Measurements from ENCODE around the gene DPAGT1.
"Not testable (repeated sequence)": the region's sequence is repeated elsewhere in the genome, so short reads cannot be mapped to it uniquely, and the experiment has no call there.

The DPAGT1 gene

DNA sequence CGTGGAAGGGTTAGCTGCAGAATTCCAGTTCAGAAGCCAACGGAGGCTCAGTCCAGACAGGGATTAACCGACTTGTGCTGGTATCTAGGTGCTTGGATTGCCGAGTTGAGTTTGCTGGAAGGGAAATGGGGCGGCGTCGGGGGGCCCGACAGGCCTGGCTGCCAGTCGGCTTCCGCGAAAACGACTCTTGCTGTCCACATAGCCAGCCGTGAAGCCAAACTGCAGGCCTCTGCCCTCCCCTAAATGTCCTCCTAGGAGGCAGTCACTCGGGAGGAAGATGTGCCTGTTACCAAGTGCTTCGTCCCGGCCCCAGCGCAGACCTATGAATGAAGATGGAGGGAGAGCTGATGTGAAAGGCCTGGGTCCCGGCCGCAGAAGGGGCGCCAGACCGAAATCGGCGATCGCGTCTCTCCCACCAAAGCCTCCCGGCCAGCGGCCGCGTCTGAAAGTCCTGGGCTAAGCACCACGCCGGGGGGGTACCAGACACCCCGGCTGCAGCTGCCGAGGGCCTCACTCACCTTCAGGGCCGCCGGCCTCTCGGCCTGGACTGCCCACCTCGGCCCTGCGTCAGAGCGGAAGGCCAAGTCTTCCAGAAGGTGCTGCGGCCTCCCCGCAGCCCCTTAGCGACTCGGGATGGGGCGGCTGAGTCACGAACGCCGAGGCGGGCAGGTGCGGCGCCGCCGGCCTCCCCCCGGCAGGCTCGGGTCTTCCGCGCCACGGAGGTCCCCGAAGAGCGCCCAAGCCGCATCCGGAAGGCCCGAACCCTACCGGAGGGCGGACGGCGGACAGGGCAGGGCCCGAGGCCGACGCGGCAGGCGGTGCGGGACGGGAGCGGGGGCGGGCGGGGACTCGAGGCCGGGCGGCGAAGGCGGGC is 7.5 kb downstream of the DPAGT1 start:
- DNase-seq, result no peak

DNA sequence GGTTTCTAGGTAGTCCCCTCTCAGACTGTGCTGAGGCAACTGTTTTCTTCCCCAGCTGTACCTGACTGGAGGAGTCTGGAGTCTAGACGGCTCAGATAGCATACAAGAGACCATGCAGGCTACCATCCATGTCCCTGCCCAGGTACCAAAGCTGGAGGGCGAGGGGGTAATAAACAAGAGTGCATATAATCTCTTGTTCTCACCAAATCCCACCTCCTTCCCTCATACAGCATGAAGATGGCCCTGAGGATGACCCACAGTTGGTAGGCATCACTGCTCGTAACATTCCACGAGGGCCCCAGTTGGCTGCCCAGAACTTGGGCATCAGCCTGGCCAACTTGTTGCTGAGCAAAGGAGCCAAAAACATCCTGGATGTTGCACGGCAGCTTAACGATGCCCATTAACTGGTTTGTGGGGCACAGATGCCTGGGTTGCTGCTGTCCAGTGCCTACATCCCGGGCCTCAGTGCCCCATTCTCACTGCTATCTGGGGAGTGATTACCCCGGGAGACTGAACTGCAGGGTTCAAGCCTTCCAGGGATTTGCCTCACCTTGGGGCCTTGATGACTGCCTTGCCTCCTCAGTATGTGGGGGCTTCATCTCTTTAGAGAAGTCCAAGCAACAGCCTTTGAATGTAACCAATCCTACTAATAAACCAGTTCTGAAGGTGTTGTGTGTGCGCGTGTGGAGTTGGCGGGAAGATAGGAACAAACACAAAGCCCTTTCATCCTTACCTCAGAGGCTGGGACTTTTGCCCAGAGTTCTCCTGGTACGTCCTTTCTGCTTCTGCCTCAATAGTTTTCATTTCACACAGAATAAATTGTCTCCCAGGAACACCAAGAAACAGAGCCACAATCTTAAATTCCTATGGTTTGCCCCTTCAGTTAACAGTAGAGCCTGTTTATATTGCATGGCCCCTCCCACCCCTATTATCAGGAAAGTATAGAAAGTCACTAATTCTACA is 8.5 kb downstream of the DPAGT1 start:
- no peak for DNase-seq

DNA sequence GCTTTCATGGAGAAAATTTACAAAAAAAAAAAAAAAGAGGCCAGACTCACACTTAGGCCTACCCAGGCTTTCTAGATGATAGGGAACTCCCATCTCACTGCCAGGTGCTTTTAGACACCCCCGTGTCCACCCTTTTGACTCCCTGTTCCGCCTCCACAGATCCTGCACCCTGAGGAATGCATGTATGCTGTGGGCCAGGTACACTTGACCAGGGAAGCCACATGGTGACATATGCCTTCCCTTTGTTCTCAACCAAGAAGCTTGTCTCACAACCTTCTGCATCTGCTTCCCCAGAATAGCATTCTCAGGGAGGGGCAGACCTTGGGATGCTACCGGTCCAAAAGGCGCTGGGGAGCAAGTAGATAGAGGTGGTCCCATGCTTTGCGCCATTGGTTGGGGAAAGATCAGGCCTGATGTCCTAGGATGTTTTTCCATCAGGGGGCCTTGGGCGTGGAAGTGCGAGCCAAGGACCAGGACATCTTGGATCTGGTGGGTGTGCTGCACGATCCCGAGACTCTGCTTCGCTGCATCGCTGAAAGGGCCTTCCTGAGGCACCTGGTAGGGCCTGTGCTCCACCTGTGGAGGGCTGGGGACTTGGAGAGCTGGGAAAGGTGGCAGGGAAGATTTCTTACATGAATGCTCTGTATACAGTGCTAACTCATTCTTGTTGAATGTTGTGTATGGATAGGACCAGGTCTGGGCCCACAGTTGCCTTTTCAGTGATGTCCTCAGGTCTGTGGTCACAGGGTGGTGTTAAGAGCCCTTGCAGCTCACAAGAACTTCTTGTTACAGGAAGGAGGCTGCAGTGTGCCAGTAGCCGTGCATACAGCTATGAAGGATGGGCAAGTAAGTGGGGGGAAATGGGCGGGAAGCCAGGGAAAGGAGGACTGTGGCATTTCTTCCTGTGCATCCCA is 9.4 kb downstream of the DPAGT1 start:
- DNase-seq, result no peak

DNA sequence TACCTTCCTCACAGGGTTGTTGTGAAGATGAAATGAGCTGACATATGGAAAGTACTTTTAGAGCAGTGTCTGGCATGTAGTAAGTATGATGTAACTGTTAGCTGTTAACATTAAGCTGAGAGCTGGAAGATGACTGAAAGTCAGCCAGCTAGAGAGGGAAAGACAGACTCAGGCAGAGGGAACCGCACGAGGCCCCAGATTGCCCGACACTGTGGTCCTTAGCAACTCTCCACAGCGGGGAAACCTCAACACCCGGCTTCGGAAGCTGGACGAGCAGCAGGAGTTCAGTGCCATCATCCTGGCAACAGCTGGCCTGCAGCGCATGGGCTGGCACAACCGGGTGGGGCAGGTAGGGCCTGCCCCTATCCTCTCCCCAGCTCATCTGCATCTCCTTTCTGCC is 10.5 kb downstream of the DPAGT1 start:
- DNase-seq, result no peak

DNA sequence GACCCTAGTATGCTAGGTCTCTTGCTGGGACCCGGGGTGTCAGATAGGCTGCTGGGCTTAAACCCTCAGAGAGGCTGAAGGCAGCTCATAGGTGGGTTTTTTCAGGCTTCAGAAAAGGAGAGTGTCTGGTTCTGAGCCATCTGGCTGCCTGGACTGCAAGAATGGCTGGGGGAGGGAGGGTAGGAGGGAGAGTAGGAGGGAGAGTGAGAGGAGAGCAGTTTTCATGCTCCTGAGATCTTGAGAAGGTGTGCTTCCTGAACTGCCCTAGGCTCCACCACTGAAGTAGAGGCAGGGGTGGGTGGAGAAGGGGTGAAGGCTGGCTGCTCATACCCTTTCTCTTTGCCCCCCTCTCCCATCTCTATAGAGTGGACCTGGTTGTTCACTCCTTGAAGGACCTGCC is 12.3 kb downstream of the DPAGT1 start:
- no peak for DNase-seq

DNA sequence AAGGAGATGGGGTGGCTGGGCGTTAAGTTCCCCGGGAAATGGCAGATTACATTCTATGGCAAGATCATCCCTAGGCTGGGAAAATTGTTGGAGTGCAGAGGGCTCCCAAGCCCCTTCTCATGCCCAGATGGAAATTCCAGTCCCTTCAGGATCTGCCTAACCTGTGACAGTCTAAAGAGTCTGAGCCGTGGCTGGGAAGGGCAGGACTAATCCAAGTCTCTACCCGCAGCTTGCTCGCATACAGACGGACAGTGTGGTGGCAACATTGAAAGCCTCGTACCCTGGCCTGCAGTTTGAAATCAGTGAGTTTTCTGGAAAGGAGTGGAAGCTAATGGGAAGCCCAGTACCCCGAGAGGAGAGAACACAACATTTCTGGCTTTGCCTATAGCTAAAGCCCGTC is 13.2 kb downstream of the DPAGT1 start:
- no peak for DNase-seq

DNA sequence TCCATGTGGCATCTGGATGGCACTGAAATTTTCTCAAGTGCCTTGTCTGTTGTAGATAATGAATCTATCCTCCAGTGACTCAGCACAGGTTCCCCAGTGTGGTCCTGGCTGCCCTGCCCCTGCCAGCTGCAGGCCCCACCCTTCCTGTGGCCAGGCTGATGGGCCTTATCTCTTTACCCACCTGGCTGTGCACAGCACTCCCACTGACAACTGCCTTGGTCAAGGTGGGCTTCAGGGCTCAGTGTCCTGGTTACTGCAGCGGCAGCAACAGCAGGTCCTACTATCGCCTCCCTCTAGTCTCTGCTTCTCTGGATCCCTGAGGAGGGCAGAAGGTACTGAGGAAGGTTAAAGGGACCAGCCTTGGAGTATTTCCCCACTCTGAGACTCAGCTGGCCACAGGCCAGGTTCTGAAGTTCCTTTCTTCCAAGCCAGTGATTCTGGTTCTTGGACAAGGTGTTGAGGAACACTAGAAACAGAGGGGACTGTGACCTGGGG is 13.9 kb downstream of the DPAGT1 start:
- DNase-seq, result no peak

DNA sequence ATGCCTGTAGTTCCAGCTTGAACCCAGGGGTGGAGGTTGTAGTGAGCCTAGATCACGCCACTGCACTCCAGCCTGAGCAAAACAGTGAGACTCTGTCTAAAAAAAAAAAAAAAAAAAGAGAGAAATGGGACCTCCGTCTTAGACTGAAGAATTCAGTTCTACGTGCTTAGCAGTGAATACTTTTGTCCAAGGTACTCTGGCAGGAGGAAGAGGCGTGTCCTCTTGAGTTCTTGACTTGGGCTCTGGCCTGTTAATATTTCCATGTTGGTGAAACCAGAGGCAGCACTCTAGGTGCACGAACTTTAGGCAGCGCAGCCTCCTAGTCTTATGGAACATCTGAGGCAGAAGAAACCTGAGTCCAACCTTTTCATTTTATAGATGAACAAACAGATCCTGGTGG is 14.5 kb downstream of the DPAGT1 start:
- DNase-seq, result no peak

DNA sequence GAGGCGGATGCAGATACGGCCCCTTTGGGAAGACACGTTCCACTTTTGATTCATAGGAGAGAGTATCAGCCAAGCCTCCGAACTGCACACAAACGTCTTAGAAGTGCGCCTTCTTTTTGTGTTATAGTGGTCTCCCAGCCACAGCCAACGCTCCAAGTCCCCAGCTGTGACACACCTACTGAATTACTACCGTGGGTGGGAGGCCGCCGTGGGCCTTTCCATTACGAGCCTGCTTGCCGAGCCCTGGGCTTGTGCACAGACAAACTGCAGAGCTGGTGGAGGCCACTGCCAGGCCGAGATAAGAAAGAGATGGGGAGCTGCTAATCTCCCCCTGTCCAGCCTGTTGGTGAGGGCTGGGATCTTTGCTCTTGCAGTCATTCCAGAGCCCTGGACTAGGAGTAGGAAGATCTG is 16.2 kb downstream of the DPAGT1 start:
- DNase-seq, result no peak

DNA sequence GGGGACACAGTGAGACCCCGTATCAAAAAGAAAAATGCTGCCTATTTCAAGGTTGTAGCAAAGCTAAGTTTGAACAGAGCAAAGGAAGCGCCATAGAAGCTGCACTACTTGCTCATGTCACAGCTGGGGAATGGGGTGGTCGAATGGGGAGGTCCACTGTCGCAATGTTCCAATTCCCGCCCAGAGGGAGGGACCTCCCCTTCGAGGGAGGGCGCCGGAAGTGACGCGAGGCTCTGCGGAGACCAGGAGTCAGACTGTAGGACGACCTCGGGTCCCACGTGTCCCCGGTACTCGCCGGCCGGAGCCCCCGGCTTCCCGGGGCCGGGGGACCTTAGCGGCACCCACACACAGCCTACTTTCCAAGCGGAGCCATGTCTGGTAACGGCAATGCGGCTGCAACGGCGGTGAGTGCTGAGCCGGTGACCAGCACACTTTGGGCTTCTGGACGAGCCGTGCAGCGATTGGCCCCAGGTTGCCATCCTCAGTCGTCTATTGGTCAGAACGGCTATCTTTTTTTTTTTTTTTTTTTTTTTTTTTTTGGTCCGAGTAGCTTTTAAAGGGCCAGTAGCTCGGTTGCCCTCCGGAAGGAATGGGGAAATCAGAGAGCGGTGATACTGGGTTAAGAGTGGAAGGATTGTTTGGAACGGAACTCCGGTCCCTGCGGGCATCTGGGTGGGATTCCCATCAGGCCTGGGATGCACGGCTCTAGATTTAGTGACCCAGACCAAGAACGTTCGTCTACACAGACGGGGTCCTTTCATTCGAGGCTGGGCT is 16.8 kb downstream of the DPAGT1 start, which contains the start of gene HMBS:
TSS of gene HMBS (plus strand) at position 219 of the 774 bp plus-strand sequence. CDS start at position 372, 153 bp downstream.
- DNase-seq, result peak; percentile 82 to 84

DNA sequence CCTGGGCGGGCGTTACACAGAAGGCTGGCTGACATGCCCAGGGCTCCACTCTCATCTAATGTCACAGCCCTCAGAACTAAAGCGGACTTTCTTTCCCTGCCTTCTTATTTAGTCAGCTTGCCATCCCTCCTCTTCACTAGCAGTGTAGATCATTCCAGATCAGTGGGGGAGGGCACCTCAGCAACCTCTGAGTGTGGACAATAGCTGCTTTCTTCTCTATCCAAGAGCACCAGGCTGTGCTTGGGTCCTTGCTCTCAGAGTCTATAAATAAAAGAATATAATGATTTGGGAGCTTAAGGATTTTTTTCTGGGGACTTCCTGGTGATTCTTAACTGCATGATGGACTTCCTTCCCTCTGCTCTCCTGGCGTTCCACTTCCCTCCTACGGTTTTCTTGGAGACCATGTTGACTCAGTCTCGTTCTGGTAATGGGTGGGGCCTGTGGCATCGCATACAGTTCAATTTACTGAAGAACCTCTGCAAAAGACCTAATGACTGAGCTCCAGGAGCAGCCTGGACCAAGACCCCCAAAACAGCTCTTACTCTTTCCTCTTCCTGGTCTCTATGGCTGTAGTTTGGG is 19.9 kb downstream of the DPAGT1 start:
- no peak for DNase-seq

DNA sequence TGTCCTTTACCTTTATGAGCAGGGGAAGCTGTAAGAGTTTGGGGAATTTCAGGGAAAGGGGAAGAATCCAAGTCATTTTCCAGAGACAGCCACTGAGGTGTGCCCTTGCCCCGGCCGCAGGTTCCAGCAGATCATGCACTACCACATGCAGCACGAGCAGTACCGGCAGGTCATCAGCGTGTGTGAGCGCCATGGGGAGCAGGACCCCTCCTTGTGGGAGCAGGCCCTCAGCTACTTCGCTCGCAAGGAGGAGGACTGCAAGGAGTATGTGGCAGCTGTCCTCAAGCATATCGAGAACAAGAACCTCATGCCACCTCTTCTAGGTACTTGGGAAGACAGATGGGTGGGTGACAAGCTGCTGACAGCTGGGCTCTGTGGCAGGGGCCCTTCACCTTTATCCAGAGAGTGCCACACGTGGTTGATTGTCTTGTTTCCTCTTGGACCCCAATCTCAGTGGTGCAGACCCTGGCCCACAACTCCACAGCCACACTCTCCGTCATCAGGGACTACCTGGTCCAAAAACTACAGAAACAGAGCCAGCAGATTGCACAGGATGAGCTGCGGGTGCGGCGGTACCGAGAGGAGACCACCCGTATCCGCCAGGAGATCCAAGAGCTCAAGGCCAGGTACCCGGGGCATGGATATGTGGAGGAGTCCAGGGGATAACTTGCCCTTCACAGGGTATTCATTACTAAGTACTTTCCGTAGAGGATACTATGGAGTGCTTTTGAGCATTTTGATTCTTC is 22.8 kb downstream of the DPAGT1 start:
- no peak for DNase-seq

DNA sequence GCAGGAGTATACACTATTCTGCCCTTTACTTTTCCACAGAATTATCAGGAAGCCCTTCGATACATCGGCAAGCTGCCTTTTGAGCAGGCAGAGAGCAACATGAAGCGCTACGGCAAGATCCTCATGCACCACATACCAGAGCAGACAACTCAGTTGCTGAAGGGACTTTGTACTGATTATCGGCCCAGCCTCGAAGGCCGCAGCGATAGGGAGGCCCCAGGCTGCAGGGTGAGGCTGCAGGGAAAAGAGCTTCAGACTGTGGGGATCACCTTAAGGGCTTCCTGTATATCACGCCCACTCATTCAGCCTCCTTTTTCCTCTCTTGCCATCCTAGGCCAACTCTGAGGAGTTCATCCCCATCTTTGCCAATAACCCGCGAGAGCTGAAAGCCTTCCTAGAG is 23.8 kb downstream of the DPAGT1 start:
- DNase-seq, result no peak

DNA sequence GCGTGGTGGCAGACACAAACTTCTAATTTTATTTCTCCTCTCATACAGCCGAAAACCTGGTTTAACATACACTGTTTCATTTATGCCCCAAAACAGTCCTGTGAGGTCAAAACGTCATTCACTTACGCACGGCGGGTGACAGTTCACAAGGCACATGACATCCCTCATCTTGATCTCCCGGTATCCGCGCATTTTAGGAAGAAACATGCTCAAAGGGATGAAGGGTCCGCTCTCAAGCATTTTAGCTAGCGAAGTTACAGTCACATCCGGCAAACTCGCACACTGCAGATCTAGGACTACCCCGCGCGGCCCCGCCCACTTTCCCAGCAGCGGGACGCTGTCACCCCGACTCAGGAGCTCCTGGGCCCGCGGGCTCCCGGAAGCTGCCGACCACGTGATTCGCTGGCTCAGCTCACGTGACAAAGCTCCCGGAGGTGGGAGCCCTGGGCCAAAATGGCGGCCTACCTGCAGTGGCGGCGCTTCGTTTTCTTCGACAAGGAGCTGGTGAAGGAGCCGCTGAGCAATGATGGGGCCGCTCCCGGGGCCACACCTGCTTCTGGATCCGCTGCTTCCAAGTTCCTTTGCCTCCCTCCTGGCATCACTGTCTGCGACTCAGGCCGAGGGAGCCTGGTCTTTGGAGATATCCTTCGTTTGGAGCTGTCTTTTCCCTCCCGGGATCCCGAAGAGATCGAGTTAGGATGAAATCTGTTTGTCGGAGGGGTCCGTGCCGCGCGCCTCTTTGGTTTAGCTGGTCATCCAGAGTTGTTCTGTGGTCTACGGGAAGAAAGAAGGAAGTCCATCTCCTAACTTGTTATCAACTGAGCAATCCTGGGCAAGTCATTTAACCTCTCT is 34.1 kb downstream of the DPAGT1 start, which contains the start of gene VPS11:
TSS of gene VPS11 (plus strand) at position 448 of the 852 bp plus-strand sequence. CDS start at position 454, 6 bp downstream.
- peak; percentile 81 to 88 for DNase-seq

DNA sequence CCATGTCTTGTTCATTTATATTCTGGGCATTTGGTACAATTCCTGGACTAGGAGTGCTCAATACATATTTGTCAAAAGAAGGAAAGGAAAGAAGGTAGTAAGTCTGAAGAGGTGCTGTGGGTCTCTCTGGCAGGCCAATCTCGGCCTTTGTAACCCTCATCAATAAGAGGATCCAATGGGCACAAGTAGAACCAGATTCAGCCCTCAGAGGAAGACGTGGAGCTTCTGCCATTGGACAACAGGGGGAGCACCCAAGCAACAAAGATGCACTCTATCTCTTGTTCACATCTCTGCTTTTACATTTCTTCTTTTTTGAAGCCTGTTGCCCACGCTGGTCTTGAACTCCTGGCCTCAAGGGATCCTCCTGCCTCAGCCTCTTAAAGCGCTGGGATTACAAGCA is 36.3 kb downstream of the DPAGT1 start:
- DNase-seq, result peak in 1 of 2 experiments; percentile 11

DNA sequence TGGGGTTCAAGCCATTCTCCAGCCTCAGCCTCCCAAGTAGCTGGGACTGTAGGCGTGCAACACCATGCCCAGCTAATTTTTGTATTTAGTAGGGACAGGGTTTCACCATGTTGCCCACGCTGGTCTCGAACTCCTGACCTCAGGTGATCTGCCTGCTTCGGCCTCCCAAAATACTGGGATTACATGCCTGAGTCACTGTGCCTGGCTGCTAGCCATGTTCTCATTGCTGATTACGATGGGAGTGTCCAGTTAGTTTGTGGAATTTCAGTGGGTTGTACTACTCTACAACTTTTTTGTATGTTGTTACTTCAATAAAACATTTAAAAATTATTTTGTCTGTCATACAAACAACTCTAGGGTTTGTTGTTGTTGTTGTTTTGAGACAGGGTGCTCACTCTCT is 38.9 kb downstream of the DPAGT1 start:
- DNase-seq, result no peak

DNA sequence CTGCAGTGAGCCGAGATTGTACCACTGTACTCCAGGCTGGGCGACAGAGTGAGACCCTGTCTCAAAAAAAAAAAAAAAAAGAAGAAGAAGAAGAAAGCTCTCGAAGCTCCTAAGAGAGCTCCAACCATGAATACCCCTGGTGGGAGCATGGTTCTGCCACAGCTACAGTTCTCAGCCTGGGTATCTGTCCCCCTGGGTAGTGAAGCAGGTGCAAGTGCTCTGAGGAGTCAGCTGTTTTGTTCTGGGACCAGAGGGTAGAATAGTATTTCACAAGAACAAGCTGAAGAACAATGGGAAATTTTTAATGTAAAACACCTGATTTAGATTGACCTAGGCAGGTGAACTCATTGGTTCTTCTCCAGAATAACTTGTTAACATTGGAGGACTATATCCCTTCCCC is 40.4 kb downstream of the DPAGT1 start:
- DNase-seq, result no peak

DNA sequence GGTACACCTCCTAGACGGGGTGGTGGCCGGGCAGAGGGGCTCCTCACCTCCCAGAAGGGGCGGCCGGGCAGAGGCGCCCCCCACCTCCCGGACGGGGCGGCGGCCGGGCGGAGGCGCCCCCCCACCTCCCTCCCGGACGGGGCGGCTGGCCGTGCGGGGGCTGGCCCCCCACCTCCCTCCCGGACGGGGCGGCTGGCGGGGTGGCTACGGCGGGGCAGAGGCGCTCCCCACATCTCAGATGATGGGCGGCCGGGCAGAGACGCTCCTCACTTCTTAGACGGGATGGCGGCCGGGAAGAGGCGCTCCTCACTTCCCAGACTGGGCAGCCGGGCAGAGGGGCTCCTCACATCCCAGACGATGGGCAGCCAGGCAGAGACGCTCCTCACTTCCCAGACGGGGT is 42.5 kb downstream of the DPAGT1 start:
- not testable (repeated sequence) for DNase-seq

All from NCI-H1930 (cell line).